K562 (cell line): ENCODE results near the gene TNC. TPM values are rescaled to one million over a fixed set of nuclear protein-coding genes. Genes with fewer than 3 reads are reported as not detected.

Experiments
- ATAC-seq: fragments of 200-7000 bp; cut with Tn5 transposase; 3 replicates; pipeline ENCODE4 v1.9.1; 2020; ENCODE audit warnings: moderate library complexity
- BruUV-seq: library from RNA; stranded (reverse); fragments of 400-500 nt; replicated peaks from 2 replicates; lab custom pipeline; 2021; lab: Mats Ljungman, UMichigan
- CTCF ChIA-PET: fragments of 300-600 bp; formaldehyde crosslinking; extraction: SDS; loops from one replicate; lab custom pipeline; 2021; ENCODE audit warnings: low intra/inter-chr PET ratio; lab: Yijun Ruan, JAX
- POLR2A ChIA-PET: fragments of 300-600, 350-650 bp; sonication (Branson Sonifier 250); formaldehyde crosslinking; extraction: SDS; loops from one replicate; lab custom pipeline; 2021; ENCODE audit warnings: antibody characterized with exemption, inconsistent platforms; lab: Yijun Ruan, JAX
- DNase-seq, 4 experiments: peaks; one replicate each; pipeline versions ENCODE4 v3.0.0 to v3.0.0-alpha.2; 2011 to 2018; ENCODE audit warnings: low spot score in 3 of 4, mixed read lengths in 3 of 4; ENCODE audit errors: extremely low read depth in 1 of 4
- FAIRE-seq: peaks from 2 replicates; lab custom pipeline; 2011; peaks lifted over from hg19 to GRCh38; lab: Jason Lieb, UNC
- H2AFZ ChIP-seq: 2 replicates; pipeline ENCODE4 v1.6.0; 2011; ENCODE audit warnings: low read depth, low read length, control low read depth, inconsistent platforms
- H3K27ac ChIP-seq: fragments of 200-600 bp; 3 replicates; pipeline ENCODE4 v1.8.0; 2011; ENCODE audit warnings: low read depth, mild to moderate bottlenecking, control low read depth, inconsistent platforms, low read length, moderate library complexity, mixed read lengths; ENCODE audit errors: extremely low read depth
- H3K27me3 ChIP-seq, 2 experiments: fragments of 300-600 bp in 1 of 2; 2 replicates in 1 of 2; 3 replicates in 1 of 2; pipeline versions ENCODE4 v1.6.0 to v1.8.0; 2011; ENCODE audit warnings: inconsistent platforms in 2 of 2, low read length in 2 of 2, mild to moderate bottlenecking in 1 of 2, mixed read lengths in 1 of 2, moderate library complexity in 1 of 2; ENCODE audit not compliant: control insufficient read depth in 2 of 2, insufficient read depth in 2 of 2
- H3K36me3 ChIP-seq: fragments of 300-600 bp; 3 replicates; pipeline ENCODE4 v1.8.0; 2011; ENCODE audit warnings: mild to moderate bottlenecking, low read length, inconsistent platforms; ENCODE audit not compliant: control insufficient read depth, insufficient read depth
- H3K4me1 ChIP-seq, 2 experiments: fragments of 200-600 bp in 1 of 2; replicated peaks in 1 of 2; 2 replicates in 1 of 2; 3 replicates in 1 of 2; pipeline versions ENCODE4 v1.5.1 to v1.8.0; 2011; ENCODE audit warnings: inconsistent platforms in 2 of 2, low read length in 2 of 2, mild to moderate bottlenecking in 1 of 2, mixed read lengths in 1 of 2, moderate library complexity in 1 of 2; ENCODE audit not compliant: control insufficient read depth in 2 of 2, insufficient read depth in 2 of 2
- H3K4me2 ChIP-seq: 2 replicates; pipeline ENCODE4 v1.6.1; 2011; ENCODE audit warnings: low read length, control low read depth, inconsistent platforms, mixed read lengths; ENCODE audit not compliant: insufficient read depth
- H3K4me3 ChIP-seq: fragments of 200-600 bp; sonication (generic), shearing (Covaris generic); 2 replicates; pipeline ENCODE4 v1.5.1; 2016; ENCODE audit warnings: control low read depth, inconsistent platforms
- H3K79me2 ChIP-seq: fragments of 200-600 bp; 3 replicates; pipeline ENCODE4 v1.8.0; 2011; ENCODE audit warnings: low read length, inconsistent platforms; ENCODE audit not compliant: control insufficient read depth, insufficient read depth
- H3K9ac ChIP-seq, 2 experiments: 2 replicates each; pipeline versions ENCODE4 v1.6.0 to v1.6.1; 2011; ENCODE audit warnings: low read depth in 2 of 2, low read length in 2 of 2, control low read depth in 1 of 2, inconsistent platforms in 1 of 2, mild to moderate bottlenecking in 1 of 2, mixed read lengths in 1 of 2; ENCODE audit not compliant: insufficient read depth in 1 of 2
- H3K9me1 ChIP-seq: one replicate; pipeline ENCODE4 v1.6.0; 2011; ENCODE audit warnings: inconsistent platforms, mild to moderate bottlenecking, low read length, moderate library complexity; ENCODE audit not compliant: control insufficient read depth, insufficient read depth
- H3K9me3 ChIP-seq: replicated peaks from 2 replicates; pipeline ENCODE4 v1.5.1; 2011; ENCODE audit warnings: low read depth, low read length, inconsistent platforms; ENCODE audit not compliant: control insufficient read depth, insufficient read depth
- H4K20me1 ChIP-seq: replicated peaks from 2 replicates; pipeline ENCODE4 v1.6.1; 2011; ENCODE audit warnings: low read length, inconsistent platforms, mixed read lengths; ENCODE audit not compliant: control insufficient read depth, insufficient read depth
- CSDE1 ChIP-seq, 2 experiments: fragments of 450-650 bp; IDR thresholded peaks; 2 replicates each; pipeline ENCODE4 v1.6.1; 2016; ENCODE audit warnings: mild to moderate bottlenecking in 1 of 2
- HDAC8 ChIP-seq: fragments of 450-650 bp; IDR thresholded peaks from 2 replicates; pipeline ENCODE4 v1.6.1; 2016; ENCODE audit warnings: mild to moderate bottlenecking, missing genetic modification characterization, moderate library complexity, missing compliant biosample characterization
- KHSRP ChIP-seq: fragments of 450-650 bp; IDR thresholded peaks from 2 replicates; pipeline ENCODE4 v1.6.1; 2017
- KLF6 ChIP-seq: fragments of 250-450 bp; sonication (Bioruptor Pico); IDR thresholded peaks from 2 replicates; pipeline ENCODE4 v1.4.0; 2020; ENCODE audit warnings: mild to moderate bottlenecking, moderate library complexity, borderline replicate concordance
- MEF2A ChIP-seq: IDR thresholded peaks from 2 replicates; pipeline ENCODE4 v1.6.1; 2011; ENCODE audit warnings: low read depth, mild to moderate bottlenecking, low read length, moderate library complexity; ENCODE audit not compliant: control insufficient read depth
- PML ChIP-seq: IDR thresholded peaks from 2 replicates; pipeline ENCODE4 v1.6.1; 2012; ENCODE audit warnings: low read length, inconsistent platforms
- SMC3 ChIP-seq: conservative IDR thresholded peaks from 2 replicates; pipeline ENCODE4 v1.6.1; 2011; ENCODE audit warnings: low read depth, low read length, improper control_type of control experiment; ENCODE audit not compliant: insufficient read depth
- TCF7 ChIP-seq: sonication (generic); IDR thresholded peaks from 2 replicates; pipeline ENCODE4 v1.6.1; 2016; ENCODE audit warnings: antibody characterized with exemption, borderline replicate concordance
- TOE1 ChIP-seq, 2 experiments: fragments of 450-650 bp in 1 of 2; sonication (generic) in 1 of 2; formaldehyde crosslinking in 1 of 2; IDR thresholded peaks; 2 replicates each; pipeline versions ENCODE4 v1.7.1 to v1.8.0; 2016 to 2022; ENCODE audit warnings: borderline replicate concordance in 2 of 2, mild to moderate bottlenecking in 2 of 2, antibody characterized with exemption in 1 of 2, inconsistent platforms in 1 of 2, low read depth in 1 of 2, missing genetic modification reagents in 1 of 2, moderate library complexity in 1 of 2
- ZBTB33 ChIP-seq: sonication (generic); formaldehyde crosslinking; IDR thresholded peaks from 2 replicates; pipeline ENCODE4 v1.8.1; 2023; ENCODE audit warnings: mild to moderate bottlenecking, missing genetic modification reagents
- ZNF133 ChIP-seq: fragments of 250-450 bp; sonication (Bioruptor Pico); IDR thresholded peaks from 2 replicates; pipeline ENCODE4 v1.4.0; 2020; ENCODE audit warnings: mild to moderate bottlenecking
- ZNF551 ChIP-seq: fragments of 250-450 bp; sonication (Bioruptor Pico); IDR thresholded peaks from 2 replicates; pipeline ENCODE4 v1.5.0; 2021; ENCODE audit warnings: mild to moderate bottlenecking, moderate library complexity
- WGBS: fragments of 100-300 bp; shearing (Covaris generic); methylation state at CpG from one replicate; pipeline ENCODE4 v1.1.6; 2016; ENCODE audit warnings: low coverage, mixed read lengths; ENCODE audit not compliant: insufficient coverage; ENCODE audit errors: missing lambda C conversion rate; 5-methylcytosine and 5-hydroxymethylcytosine counted together
- in situ Hi-C: fragments of 300-500 bp; cut with MboI; formaldehyde crosslinking; loops from 4 replicates; pipeline ENCODE4 v1.15.0; 2018; ENCODE audit warnings: inconsistent platforms, mixed read lengths
- intact Hi-C: fragments of 100-400 bp; cut with micrococcal nuclease; formaldehyde crosslinking; loops from 2 replicates; pipeline ENCODE4 v1.14.2; 2022
- polyA plus RNA-seq, 8 experiments: library from polyadenylated mRNA; depleted of rRNA in 4 of 8; stranded (reverse) in 5 of 8; unstranded in 3 of 8; fragments of >200 nt; fragmentation: Nextera tagmentation in 2 of 8; fragmentation: Illumina TruSeq in 1 of 8; extraction: Ambion mirVana in 2 of 8; extraction: Trizol in 1 of 8; gene quantifications; 2 replicates each; pipeline versions ENCODE4 v1.2.1 to v1.2.3, GENCODE V29; 2011 to 2014; ENCODE audit warnings: inconsistent platforms in 1 of 8, missing spikeins in 1 of 8
- total RNA-seq, 7 experiments: library from RNA; depleted of rRNA in 6 of 7; stranded (reverse); fragments of >200 nt in 6 of 7; fragmentation: Illumina TruSeq in 2 of 7; extraction: Trizol in 2 of 7; gene quantifications; 2 replicates each; pipeline versions ENCODE4 v1.2.1 to v1.2.3, GENCODE V29; 2011 to 2021; ENCODE audit warnings: low replicate concordance in 1 of 7
- TF ChIP-seq, protein P1 (sequence below), 3 experiments: IDR thresholded peaks in 2 of 3; conservative IDR thresholded peaks in 1 of 3; 2 replicates each; pipeline ENCODE4 v1.5.1; 2011 to 2012; ENCODE audit warnings: low read length in 3 of 3, mild to moderate bottlenecking in 3 of 3, control low read depth in 2 of 3, improper control_type of control experiment in 1 of 3, inconsistent platforms in 1 of 3, low read depth in 1 of 3, mixed read lengths in 1 of 3, moderate library complexity in 1 of 3; ENCODE audit not compliant: insufficient read depth in 2 of 3

The TNC gene
- total and polyA plus RNA-seq, 9 of the 15 experiments (the other 6 are each of a cell fraction or from before 2014, with no cell fraction given) = under 0.01 to 0.29 TPM; not detected in 7

DNA sequence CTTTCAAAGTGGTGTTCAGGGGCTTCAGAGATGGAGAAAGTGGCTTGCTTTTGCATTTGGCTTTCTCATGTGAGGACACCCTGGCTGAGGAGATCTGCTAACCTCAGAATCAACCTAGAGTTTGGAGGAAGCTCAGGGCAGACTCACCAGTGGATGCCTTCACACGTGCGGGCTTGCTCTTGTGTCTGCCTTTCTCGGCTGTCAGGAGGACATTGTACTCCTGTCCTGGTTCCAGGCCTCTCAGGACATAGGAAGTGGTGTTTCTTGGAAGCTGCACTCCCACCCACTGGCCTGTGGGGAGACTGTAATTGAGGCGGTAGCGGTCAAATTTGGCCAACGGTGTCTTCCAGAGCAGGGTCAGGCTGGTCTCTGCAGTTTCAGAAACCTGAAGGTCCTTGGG lies 44.5 kb downstream of the TNC start:
- Histone ChIP-seq H3K4me1 (no peaks in the 10 kb centered on the region), H3K4me2 (no peak overlapping the region), H3K27me3 (peaks cover 0 to 4% of the 10 kb centered on the region in 2 experiments; a peak in 2 of 5 replicates), H3K27ac (no peak overlapping the region), H3K9ac (no peak overlapping the region), H3K4me3 (no peak overlapping the region), H3K9me3 (no peaks in the 10 kb centered on the region), H3K9me1 (no peaks in the 10 kb centered on the region), H3K36me3 (no peaks in the 10 kb centered on the region), H4K20me1 (no peaks in the 10 kb centered on the region), H3K79me2 (no peaks in the 10 kb centered on the region), H2AFZ (no peak overlapping the region)
- ChIA-PET CTCF (no interaction called here), POLR2A (no interaction called here)
- no peak for ATAC-seq
- no peak for FAIRE-seq
- in situ Hi-C loops = no loop called here
- 2% methylated on average over 6 of the region's 6 CpGs for WGBS
- TF ChIP-seq, protein P1, sequence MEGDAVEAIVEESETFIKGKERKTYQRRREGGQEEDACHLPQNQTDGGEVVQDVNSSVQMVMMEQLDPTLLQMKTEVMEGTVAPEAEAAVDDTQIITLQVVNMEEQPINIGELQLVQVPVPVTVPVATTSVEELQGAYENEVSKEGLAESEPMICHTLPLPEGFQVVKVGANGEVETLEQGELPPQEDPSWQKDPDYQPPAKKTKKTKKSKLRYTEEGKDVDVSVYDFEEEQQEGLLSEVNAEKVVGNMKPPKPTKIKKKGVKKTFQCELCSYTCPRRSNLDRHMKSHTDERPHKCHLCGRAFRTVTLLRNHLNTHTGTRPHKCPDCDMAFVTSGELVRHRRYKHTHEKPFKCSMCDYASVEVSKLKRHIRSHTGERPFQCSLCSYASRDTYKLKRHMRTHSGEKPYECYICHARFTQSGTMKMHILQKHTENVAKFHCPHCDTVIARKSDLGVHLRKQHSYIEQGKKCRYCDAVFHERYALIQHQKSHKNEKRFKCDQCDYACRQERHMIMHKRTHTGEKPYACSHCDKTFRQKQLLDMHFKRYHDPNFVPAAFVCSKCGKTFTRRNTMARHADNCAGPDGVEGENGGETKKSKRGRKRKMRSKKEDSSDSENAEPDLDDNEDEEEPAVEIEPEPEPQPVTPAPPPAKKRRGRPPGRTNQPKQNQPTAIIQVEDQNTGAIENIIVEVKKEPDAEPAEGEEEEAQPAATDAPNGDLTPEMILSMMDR (IDR thresholded peaks at IDR 0.05 in 2 of 3, conservative IDR thresholded peaks at IDR 0.05 in 1 of 3; ENCODE audit: insufficient read depth in 2 of 3, low read depth in 1 of 3, low read length in 3 of 3) = no peak
- TF ChIP-seq SMC3 (no peak), HDAC8 (tag) (no peak), TCF7 (no peak)
- BruUV-seq = no TSS peak
- no peak for DNase-seq
- intact Hi-C loops = no loop called here

GRCh38 chr9:115071176-115071575 lies 46.8 kb downstream of the TNC start:
- ATAC-seq = no peak
- Histone ChIP-seq H3K9ac (no peak overlapping the region), H4K20me1 (no peaks in the 10 kb centered on the region), H3K79me2 (no peaks in the 10 kb centered on the region), H3K4me1 (no peaks in the 10 kb centered on the region), H3K27me3 (no peaks in the 10 kb centered on the region; a peak in 1 of 5 replicates), H3K4me2 (no peak overlapping the region), H3K36me3 (no peaks in the 10 kb centered on the region), H3K9me1 (no peaks in the 10 kb centered on the region), H3K27ac (no peak overlapping the region), H2AFZ (no peak overlapping the region), H3K4me3 (no peak overlapping the region), H3K9me3 (no peaks in the 10 kb centered on the region)
- no peak for FAIRE-seq
- in situ Hi-C loops = no loop called here
- WGBS = 1% methylated on average over 4 of the region's 4 CpGs
- ChIA-PET CTCF (no interaction called here), POLR2A (no interaction called here)
- intact Hi-C loops = no loop called here
- DNase-seq = no peak
- no TSS peak for BruUV-seq
- TF ChIP-seq KHSRP = no peak
- no peak for TF ChIP-seq ZNF551 (CRISPR knock-in tag)
- no peak for TF ChIP-seq CSDE1 (IDR thresholded peaks at IDR 0.05)
- no peak for TF ChIP-seq ZNF133 (CRISPR knock-in tag)
- TF ChIP-seq PML = no peak
- TF ChIP-seq MEF2A = no peak
- TF ChIP-seq ZBTB33 (CRISPR knock-in tag) = no peak
- no peak for TF ChIP-seq TOE1 (IDR thresholded peaks at IDR 0.05; ENCODE audit: borderline replicate concordance)
- TF ChIP-seq TOE1 (CRISPR knock-in tag; IDR thresholded peaks at IDR 0.05; ENCODE audit: borderline replicate concordance, low read depth) = no peak
- no peak for TF ChIP-seq KLF6 (CRISPR knock-in tag)
